Embryonic facial prominence (tissue), 1 donor: ENCODE data around the gene DNAJC18.
"Not testable (repeated sequence)": the region's sequence is repeated elsewhere in the genome, so short reads cannot be mapped to it uniquely, and the experiment has no call there.

Experiments
- DNase-seq: peaks from one replicate; pipeline ENCODE4 v3.0.0-alpha.2; 2016; ENCODE audit errors: extremely low spot score

DNAJC18 gene

DNA sequence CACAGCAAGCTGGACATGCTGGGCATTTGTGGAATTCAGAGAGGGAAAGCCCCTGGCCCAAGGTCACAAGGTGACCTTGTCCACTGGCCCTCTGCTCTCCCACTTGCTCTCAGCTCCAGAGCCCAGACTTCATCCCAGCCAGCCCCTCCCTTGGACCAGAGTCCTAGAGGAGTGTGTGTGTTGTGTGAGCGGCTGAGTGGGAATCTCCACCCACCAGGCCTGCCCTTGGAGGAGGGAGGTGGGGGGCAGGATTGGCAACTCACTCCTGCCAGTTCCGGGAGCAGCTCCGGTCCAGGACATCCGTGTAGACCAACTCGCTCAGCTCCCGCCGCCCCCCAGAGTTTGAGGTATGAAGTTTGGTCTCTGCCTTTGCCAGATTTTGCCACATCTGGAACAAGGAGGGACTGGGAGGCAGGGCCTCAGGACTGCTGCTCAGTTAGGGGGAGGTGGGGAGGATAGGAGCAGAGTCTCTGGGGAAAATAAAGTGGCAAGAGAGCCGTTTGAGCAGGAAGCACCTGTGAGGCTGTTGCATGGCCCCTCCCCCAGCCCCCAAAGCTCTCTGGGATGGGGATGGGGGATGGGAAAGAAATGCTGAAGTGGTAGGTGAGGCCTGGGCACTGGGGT, 51.0 kb downstream of the DNAJC18 start:
- no peak for DNase-seq

DNA sequence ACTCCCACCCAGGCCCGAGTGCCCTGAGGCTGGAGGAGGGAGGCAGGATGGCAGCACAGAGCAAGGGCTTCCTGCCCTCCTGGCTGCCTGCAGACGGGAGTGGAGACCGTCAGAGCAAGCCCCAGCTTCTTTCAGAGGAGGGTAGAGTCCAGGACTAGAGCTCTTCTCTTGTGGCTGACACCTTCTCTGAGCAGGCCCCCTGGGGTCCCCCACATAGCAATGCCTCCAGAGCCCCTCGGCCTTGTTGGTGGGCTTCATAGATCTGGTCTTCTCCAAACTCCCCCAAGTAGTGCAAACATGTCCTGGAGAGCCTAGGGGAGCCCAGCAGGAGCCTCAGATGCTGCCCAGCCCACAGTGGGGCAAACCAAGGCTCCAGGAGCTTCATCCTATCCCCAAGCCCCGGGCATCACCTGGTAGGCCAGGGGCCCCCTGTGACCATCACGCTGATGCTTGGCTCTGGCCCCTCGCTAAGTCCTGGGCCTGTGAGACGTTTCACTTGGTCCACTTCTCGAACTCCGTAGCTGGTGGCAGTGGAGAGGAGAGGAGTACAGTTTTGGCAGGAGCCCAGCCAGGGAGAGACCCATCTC, 51.6 kb downstream of the DNAJC18 start:
- DNase-seq: no peak

DNA sequence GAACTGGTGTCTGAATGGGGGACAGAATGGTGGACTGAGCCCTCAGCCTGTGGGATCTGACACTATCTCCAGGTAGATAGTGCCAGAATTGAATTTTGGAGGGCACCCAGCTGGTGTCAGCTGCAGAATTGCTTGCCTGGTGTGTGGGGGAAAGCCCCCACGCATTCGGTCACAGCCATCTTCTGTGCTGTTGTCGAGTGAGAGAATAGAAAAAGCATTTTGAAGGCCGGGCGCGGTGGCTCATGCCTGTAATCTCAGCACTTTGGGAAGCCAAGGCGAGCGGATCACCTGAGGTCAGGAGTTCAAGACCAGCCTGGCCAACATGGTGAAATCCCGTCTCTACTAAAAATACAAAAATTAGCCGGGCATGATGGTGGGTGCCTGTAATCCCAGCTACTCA, 52.4 kb downstream of the DNAJC18 start:
- not testable (repeated sequence) for DNase-seq

DNA sequence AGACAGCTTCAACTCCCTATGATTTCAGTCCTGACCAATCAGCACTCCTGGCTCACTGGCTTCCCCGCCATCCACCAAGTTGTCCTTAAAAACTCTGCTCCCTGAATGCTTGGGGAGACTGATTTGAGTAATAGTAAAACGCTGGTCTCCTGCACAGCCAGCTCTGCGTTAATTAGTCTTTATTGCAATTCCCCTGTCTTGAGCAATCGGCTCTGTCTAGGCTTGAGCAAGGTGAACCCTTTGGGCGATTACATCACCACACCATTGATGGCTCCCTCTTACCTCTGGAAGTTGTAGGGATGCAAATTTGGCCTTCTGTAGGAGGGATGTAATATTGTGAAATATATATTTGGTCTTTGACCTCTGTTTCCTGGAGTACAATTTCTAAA, 53.3 kb downstream of the DNAJC18 start:
- no peak for DNase-seq

DNA sequence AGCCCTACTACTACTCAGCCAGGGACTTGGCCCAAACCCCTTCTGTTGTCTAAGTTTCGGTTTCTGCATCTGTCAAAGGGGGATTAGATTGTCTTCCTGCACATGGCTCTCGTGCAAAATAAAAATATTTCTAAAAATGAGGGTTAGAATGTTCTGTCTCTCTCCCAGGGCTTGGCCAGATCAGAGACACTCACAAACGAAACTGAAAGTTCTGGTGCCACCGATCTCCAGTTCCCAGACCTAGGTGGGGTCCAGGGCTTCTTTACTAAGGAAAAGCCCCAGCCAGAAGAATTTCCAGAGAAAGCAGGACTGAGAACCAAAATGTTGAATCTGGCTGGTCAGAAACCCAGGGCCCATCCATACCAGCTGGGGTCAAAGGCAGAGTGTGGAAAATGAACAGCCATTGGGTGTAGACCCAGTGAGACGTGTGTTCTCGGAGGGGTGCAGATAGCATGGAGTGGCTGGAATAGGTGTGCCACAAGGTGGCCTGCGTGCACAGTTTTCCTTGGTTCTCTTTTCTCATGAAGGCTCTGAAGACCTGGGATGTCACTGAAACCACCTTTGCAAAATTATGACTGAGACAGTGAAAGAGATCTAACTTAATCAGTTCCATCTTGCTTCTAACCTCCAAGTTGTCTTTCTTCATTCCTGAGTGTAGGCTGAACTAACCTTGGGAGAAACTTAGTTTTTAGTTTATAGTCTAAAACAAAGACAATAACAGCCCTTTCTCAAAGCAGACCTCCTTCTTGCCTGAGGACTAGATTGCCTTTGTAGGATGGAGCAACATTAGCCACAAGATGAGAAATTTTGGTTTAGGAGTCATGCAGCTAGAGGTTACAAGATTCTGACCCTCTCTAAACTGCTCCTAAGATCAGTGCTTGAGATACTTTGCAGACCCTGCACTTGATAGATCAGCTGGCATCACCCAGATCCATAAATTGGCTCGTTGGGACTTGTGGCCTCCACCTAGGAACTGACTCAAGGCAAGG, 54.0 kb downstream of the DNAJC18 start:
- DNase-seq: no peak

DNA sequence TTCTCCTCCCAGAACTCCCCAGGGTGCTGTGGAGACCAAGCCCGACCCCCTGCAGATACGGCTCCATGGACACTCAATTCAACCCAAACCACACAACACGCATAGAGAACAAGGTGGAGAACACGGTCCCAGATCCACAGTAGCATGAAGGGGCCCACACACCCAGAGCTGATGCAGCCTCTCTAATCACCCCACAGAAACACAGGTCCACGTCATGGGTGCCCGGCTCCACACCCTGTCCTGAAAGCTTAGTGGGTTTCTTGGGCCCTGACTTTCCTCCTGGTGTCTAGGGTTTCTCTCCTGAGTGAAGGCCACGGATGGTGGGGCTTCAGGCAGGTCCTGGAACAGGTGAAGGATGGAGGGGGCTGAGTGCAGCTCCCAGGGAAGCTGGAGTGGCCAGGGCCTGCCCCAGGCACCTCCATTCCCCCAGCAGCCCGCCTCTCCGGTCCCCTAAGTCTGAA, 54.7 kb downstream of the DNAJC18 start:
- DNase-seq: no peak

DNA sequence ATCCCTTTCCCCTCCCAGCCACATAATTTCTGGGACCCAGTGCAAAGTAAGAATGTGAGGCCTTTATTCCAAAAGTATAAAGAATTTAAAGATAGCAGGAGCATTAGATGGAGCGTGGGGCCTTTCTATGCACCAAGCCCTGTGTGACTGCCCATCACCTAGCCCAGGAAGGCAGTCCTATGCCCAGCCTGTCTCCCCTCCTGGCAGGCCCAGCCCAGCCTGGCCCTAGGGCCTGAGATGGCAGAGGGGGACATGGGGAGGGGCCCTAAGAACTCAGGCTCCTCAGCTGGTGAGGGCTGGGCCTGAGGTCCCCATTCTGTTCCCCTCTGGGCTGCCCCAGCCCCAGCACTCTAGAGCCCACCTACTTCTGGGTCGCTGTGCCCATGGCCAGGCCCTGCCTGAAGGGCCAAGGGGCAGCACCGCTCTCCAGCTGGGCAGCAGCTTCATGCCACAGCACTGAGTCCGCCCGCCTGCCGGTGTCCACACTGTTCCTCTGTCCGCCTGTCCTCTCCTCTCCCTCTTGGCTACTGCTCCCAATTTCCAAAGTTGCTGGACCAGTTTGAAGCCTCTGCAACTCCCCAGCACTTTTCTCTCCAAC, 55.2 kb downstream of the DNAJC18 start:
- no peak for DNase-seq

DNA sequence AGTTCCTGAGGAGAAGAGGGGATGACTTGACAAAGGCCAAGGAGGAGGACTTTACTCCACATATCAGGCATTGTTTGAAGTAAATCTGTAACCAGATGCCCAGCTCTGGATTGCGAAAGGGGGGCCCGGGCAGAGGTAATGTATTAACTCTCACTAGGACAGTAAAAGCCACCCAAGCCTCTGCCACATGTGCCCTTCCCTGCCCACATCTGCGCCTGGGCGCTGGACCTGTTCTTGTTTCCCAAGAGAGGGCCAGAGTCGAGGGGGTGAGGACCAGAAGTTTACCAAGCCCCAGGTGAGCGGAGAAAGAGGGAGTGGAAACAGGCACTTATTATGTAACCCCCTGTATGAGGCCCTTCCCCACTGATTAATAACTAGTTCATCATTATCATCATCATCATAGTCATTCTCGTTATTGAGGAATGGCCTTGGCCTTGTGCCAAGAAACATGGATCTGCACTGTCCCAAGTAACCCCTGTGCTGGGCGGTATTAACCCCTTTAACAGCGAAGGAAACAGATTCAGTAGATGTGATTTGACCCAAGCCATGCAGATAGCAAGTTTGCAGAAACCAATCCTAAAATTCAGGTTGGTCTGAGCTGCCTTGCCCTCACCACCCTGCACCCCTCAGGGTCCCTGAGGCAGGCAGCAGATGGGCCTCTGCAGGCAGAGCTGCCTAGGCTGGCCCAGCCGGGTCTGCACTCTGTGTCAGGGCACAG, 55.9 kb downstream of the DNAJC18 start, which contains the start of gene SLC23A1:
Gene SLC23A1, minus strand, starts transcription at position 23 of the 718 bp plus-strand sequence. CDS start 44 bp downstream, outside the sequence.
- DNase-seq: no peak

DNA sequence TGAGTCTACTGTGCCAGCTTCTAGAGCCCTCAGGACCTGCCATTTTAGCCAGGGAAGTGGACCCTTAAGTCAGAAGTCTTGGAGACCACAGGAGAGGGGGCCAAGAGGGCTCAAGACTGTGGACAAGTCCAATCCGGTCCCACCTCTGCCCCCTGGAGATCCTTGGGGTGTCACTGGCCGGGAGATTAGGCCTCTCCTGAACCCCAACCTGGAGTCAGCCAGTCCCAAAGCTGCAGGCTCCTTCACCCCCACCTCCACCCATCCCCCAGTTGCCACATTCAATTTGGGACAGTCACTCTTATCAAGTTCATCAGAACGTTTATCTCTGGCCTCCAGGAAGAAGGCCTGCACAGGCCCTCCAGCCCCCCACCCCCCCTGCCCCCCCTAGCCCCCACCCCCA, 56.5 kb downstream of the DNAJC18 start:
- no peak for DNase-seq

DNA sequence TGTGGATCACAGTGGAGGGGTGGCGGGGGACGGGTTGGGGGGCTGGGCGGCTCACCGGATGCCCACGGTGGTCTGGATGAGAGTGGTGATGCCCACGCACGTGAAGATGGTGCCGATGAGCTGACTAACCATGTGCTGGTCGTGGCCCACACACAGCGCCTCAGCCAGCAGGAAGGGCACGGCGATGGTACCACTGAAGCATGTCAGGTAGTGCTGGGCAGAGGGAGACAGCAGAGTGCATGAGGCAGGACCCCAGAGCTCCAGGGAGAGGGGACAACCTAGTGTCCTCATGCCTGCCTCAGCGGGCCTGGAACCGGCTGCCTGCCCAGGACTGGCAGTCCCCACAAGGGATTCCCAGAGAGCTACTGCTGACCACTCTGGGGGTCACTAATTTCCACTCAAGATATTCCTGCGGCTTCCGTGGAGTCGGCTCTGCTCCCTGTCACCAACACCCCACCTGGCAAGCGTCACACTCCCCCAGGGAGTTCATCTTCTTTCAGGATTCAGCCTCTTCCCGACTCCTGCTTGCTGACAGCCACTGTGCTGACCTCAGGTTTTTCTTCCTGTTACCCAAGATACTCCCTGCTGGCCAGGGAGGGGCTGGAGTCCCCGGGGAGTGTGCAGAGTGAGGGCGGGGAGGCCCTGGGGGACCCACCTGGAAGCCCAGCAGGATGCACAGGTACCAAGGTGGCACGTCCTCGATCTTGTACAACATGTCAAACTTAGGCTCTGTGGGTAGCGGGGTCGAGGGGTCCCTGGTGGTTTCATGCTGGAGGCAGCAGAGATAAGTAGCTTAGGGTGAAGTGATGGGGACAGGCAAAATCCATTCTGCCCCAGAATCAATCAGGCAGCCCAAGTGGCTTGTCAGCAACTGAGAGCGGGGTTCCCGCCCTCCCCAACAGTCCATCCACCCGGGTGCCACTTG, 57.2 kb downstream of the DNAJC18 start:
- no peak for DNase-seq

DNA sequence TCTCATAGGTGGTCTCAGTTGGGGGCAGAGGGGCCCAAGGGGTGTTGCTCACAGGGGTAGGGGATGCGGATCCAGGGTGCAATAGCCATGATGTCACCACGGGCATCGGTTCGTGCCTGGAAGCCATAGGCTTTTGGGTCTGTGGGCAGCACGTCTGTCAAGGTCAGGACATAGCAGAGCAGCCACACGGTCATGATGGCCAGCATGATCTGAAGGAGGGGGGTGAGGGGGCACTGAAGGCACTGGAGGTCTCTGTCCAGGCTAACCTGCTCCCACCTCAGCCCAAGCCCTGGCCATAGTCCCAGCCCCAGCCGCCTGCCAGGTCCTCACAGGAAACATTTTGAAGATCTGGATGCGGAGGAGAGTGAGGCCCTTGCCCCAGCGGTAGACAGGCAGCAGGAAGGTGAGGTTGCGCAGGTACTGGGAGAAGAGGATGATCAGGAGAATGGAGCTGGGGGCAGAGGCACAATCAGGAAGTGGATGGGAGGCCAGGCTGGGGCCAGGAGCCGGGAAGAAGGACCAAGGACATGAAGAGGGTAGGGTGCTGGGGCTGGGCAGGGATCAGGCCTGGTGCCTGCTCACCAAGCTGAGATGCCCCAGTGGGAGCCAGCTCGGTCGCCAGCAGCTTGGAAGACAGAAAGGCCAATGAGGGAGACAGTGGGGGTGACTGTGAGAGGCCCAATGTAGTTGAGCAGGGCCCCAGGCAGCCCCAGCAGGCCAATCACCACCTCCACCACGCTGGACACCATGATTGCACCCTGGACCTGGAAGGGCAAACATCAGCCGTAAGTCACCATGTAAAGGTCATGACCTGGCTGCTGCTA, 59.5 kb downstream of the DNAJC18 start:
- no peak for DNase-seq

DNA sequence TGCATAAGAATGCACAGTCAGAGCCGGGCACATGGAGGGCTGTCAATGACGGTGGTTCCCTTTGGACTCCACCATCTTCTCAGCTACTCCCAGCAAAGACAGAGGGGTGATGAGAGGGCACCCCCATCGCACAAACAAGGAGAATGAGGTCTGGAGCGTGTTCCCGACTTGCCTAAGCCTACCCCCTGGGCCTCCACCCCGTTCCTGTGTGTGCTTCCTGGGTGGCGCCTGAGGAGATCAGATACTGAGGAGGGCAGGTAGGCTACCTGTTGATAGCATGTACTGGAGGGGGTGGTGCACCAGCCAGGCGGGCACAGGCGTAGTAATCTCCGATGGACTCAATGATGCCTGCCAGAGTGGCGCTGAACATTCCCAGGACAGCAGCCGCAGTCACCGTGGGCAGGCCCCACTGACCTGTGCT, 60.4 kb downstream of the DNAJC18 start:
- no peak for DNase-seq

DNA sequence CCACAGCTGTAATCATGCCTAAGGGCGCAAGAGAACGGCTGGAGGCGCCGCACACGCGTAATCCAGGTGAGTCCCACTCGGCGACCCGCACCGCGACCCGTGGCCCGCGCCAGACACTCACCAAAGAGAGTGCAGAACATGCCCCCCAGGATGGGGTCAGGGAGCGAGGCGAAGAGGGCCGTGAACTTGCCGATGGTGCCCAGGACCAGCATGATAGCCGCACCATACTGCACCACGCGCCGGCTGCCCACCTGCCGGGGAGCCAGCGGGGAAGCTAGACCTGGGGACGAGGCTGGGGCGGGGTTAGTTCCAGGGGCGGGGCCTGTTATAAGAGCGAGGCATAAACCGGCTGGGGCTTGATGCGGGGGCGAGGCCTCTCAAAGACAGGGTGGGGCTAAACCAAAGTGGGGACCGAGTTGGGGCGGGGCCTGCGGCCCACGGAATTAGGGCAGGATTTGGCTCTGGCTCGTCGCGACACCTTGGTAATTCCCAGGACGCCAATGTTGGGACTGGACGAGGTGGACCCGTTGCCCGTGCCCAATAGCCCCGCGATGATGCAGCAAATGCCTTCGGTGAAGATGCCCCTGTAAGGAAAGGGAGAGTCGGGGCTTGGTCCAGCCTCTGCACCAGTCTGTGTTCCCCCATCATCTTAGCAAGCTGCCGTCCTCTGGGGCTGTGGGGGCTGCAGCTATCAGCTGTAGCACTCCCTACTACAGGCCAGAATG, 61.1 kb downstream of the DNAJC18 start:
- no peak for DNase-seq

DNA sequence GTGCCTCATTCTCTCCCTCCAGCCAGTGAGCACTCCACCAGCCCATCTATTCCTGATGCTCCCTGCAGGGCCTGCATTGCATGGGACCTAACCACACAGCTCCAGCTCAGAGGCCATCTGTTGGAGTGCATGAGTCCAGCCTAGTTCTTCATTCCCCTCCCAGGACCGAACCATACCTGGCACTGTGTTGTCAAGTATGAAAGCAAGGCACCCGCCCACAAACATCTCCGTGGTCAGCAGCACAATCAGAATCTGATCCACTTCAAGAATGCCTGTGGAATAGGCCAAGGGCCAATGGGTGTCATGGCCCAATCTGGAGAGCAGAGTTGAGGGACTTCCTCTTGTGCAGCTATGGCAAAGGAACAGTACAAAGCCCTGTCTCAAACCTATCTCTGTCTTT, 62.1 kb downstream of the DNAJC18 start:
- DNase-seq: no peak

DNA sequence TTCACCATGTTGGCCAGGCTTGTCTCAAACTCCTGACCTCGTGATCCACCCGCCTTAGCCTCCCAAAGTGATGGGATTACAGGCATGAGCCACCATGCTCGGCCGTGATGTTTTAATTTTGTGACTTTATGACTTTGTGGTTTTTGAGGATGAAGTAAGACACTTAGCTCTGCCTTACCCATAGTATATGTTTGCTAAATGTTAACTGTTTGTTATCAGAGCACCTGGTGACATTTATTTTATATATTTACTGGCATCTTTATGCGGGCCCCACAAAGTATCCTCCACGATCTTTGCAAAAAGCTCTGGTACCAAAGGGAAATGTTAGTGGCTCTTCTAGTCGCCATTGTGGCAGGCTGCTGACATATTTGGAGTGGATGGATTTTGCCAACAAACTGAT, 63.0 kb downstream of the DNAJC18 start:
- no peak for DNase-seq

DNA sequence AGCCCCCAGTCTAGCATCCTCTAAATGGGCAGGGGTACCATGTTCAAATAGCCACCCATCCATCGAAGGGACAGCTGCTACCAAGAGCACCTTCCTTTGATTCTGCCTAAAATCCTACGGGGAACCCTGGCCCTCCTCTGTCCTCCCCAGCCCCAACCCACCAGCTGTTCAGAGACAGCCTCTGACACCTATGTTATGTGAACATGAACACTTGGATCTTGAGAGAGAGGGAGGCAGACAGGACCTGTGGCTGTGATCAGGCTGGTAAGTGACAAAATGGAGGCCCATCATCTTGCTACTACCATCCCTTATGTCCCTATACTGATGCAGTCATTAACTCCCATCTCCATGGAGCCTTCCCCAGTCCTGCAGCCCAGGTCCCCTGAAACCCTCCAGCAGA, 64.4 kb downstream of the DNAJC18 start:
- no peak for DNase-seq

DNA sequence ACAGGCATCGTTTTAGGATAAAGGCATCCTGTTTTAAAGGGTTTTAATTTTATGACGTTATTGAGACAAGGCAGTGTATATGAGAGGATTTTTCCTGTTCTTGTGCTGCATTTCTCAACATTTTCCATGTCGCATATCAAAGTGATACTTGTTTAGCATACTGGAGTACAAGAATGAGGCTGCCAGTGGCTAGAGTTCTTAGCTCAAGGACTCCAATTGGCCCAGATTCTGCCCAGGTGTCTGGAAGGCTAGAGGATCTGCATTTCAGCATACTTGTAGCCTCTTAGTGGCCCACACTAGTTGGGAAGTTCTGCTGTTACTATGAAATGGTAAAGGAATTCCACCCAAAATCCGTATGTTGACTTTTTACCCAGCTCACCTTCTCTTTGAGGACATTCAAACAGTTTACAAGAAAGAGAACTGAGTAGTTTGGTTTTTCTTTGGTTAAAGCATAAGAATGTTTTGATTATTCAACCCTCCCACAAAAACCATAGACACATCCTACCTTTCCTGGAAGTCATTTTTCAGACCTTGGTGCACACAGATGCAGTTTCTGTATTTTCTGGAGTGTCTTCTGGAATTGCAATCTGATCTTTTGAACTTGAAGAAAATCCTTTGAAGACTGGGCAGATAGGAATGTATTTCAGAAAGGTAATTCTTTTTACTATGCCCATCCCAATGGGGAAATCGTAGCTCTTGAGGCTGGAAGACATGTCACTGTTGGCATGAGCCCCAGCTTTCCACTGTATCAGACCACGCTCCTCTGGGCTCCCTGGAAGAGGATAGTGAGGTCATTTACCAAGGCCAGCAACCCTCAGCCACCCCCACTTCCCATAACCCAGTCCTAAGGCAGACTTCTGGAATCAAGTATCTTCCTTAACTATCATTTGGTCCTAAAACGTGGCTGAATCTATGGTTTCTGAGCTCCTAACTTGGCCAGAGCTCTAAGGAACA, 67.6 kb downstream of the DNAJC18 start:
- no peak for DNase-seq

DNA sequence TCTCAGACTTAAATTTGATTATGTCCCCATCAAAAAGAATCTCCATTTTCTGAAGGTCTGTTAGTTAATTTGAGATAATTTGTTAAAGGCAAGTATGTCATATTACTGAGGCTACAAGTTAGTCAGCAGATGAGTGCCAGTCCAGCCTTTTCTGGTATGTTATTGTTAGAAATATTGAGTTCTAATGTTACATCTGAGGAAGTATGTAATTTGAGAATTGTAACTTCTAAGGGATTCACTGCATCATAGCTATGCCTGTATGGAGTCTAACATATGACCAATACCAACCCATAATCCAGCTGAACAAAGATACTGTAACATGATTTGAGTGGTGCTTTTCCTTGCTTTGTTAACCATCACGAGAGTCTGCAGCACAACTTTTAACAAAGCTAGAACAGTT, 70.1 kb downstream of the DNAJC18 start:
- DNase-seq: no peak
